ENCODE data around the gene CUX1.

CUX1 gene

DNA sequence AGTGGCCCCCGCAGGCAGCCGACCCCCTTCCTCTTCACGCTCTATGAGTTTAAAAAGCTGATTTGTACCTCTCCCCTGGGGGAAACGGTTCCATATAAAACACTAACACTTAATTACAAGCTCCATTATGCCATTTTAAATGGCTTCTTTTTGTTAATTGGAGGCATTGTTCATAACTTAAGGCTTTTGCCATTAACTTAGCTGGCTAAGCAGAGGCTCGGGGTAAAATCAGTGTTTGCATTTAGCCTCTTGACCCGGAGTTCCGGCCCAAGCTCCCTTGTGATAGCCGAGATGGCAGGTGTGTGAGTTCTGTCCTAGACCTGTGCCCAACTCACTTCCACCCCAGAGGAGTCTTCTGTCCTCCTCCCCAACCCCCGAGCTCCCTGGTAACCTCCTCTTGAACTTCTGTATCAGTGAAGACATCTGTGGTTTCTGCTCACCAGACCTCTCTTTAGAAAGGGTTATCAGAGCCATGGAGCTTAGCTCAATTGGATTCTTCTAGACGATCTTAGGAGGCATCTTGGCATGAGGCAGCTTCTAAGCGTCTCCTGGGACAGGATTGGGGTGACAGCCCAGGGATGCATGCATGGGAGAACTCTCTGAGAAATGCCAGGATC lies 435.0 kb downstream of the CUX1 start:
- no peaks in the 10 kb centered on the region for H3K27me3 ChIP-seq
- H3K4me3 ChIP-seq (ENCODE audit: low read depth in 1 of 2, low read length in 1 of 2), result no peak overlapping the region
- no peak overlapping the region for H3K27ac ChIP-seq
- no peaks in the 10 kb centered on the region for H3K4me1 ChIP-seq (ENCODE audit: control insufficient read depth in 1 of 2, insufficient read depth in 1 of 2, low read depth in 1 of 2, low read length in 1 of 2)
- H3K36me3 ChIP-seq, result peaks cover 42% of the 10 kb centered on the region
- TF ChIP-seq, protein P1, sequence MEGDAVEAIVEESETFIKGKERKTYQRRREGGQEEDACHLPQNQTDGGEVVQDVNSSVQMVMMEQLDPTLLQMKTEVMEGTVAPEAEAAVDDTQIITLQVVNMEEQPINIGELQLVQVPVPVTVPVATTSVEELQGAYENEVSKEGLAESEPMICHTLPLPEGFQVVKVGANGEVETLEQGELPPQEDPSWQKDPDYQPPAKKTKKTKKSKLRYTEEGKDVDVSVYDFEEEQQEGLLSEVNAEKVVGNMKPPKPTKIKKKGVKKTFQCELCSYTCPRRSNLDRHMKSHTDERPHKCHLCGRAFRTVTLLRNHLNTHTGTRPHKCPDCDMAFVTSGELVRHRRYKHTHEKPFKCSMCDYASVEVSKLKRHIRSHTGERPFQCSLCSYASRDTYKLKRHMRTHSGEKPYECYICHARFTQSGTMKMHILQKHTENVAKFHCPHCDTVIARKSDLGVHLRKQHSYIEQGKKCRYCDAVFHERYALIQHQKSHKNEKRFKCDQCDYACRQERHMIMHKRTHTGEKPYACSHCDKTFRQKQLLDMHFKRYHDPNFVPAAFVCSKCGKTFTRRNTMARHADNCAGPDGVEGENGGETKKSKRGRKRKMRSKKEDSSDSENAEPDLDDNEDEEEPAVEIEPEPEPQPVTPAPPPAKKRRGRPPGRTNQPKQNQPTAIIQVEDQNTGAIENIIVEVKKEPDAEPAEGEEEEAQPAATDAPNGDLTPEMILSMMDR (IDR thresholded peaks at IDR 0.05), result no peak
- H3K9me3 ChIP-seq, result no peaks in the 10 kb centered on the region

- Histone ChIP-seq H3K9me3 (no peaks in the 10 kb centered on the region), H3K27me3 (no peaks in the 10 kb centered on the region), H3K36me3 (peaks cover 35% of the 10 kb centered on the region), H3K4me3 (ENCODE audit: low read depth in 1 of 2, low read length in 1 of 2) (no peak overlapping the region), H3K27ac (no peak overlapping the region), H3K4me1 (ENCODE audit: control insufficient read depth in 1 of 2, insufficient read depth in 1 of 2, low read depth in 1 of 2, low read length in 1 of 2) (no peaks in the 10 kb centered on the region)
- TF ChIP-seq, protein P1 (IDR thresholded peaks at IDR 0.05), result no peak
Measured at GRCh38 chr7:102253066-102253972, 435.9 kb downstream of the CUX1 start.

- TF ChIP-seq, protein P1 (IDR thresholded peaks at IDR 0.05), result no peak
- Histone ChIP-seq H3K4me1 (ENCODE audit: control insufficient read depth in 1 of 2, insufficient read depth in 1 of 2, low read depth in 1 of 2, low read length in 1 of 2) (no peaks in the 10 kb centered on the region), H3K27ac (no peak overlapping the region), H3K9me3 (no peaks in the 10 kb centered on the region), H3K36me3 (peaks cover 31% of the 10 kb centered on the region), H3K27me3 (no peaks in the 10 kb centered on the region), H3K4me3 (ENCODE audit: low read depth in 1 of 2, low read length in 1 of 2) (no peak overlapping the region)
Measured at GRCh38 chr7:102253973-102254370, 436.5 kb downstream of the CUX1 start.

DNA sequence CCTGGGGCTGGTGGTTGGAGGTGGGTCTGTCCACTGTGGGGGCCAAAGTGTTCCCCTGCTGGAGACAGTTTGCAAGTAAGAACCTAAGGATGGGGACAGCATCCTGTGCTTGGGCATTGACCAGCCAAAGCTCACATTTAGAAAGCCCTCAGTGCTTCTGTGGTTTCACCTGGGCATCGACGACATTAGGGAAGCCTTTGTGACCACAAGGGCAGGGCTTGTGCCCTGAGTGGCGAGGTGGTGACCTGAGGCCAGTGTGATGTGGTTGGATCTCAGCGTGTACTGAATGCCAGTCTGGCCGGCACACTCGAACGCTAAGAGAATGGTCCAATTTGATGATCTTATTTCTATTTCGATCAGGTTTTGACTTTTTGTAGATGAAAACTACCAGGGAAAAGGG lies 437.1 kb downstream of the CUX1 start:
- H3K36me3 ChIP-seq, result peaks cover 25% of the 10 kb centered on the region
- no peak overlapping the region for H3K27ac ChIP-seq
- no peaks in the 10 kb centered on the region for H3K9me3 ChIP-seq
- no peaks in the 10 kb centered on the region for H3K4me1 ChIP-seq (ENCODE audit: control insufficient read depth in 1 of 2, insufficient read depth in 1 of 2, low read depth in 1 of 2, low read length in 1 of 2)
- no peaks in the 10 kb centered on the region for H3K27me3 ChIP-seq
- no peak overlapping the region for H3K4me3 ChIP-seq (ENCODE audit: low read depth in 1 of 2, low read length in 1 of 2)
- TF ChIP-seq, protein P1 (IDR thresholded peaks at IDR 0.05), result no peak

DNA sequence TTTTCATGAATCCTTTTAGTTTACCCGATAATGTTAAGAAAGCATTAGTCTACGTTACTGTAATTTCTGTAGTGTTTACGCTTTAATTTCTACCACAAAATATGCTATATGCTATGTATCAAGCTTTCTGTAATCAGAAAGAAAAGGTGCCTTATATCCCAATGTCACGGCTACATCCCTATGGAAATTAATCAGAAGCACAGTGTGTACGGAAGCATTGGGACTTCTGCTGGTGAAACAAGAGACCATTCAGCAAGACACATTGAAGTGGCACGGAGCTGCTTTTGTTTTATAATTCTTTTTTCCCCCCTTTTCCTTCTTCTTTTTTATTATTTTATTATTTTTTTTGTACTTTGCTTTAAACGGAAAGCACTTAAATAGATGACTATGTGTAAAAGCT lies 438.1 kb downstream of the CUX1 start:
- H3K4me1 ChIP-seq (ENCODE audit: control insufficient read depth in 1 of 2, insufficient read depth in 1 of 2, low read depth in 1 of 2, low read length in 1 of 2), result no peaks in the 10 kb centered on the region

More for the DNA sequence above, 438.1 kb downstream of the CUX1 start:
- H3K4me3 ChIP-seq (ENCODE audit: low read depth in 1 of 2, low read length in 1 of 2), result no peak overlapping the region
- TF ChIP-seq, protein P1 (IDR thresholded peaks at IDR 0.05), result no peak
- H3K27me3 ChIP-seq, result no peaks in the 10 kb centered on the region
- no peak overlapping the region for H3K27ac ChIP-seq
- peaks cover 18% of the 10 kb centered on the region for H3K36me3 ChIP-seq
- no peaks in the 10 kb centered on the region for H3K9me3 ChIP-seq

All from neutrophil (primary cell).